ENCODE data around the gene PARP16. TPM values are rescaled to one million over a fixed set of nuclear protein-coding genes. Genes with fewer than 3 reads are reported as not detected.

Gene PARP16
- 16.9 TPM for total RNA-seq

GRCh38 chr15:65286704-65287519 is at the start of gene PARP16:
Gene PARP16, minus strand, starts transcription at chr15:65286883. Its CDS starts 457 bp downstream, at chr15:65286426.
- no peaks in the 10 kb centered on the region for H3K27me3 ChIP-seq (ENCODE audit: insufficient read depth, low read length)
- peaks cover 26% of the 10 kb centered on the region for H3K4me1 ChIP-seq (ENCODE audit: insufficient read depth, low read length)
- no peaks in the 10 kb centered on the region for H3K9me3 ChIP-seq (ENCODE audit: low read depth, low read length)
- peak within 1 kb of the TSS; percentile 71 for H3K4me3 ChIP-seq (ENCODE audit: low read length)

GRCh38 chr15:65335278-65336055 is 48.8 kb upstream of the PARP16 start:
- Histone ChIP-seq H3K27me3 (ENCODE audit: insufficient read depth, low read length) (no peaks in the 10 kb centered on the region), H3K4me1 (ENCODE audit: insufficient read depth, low read length) (no peaks in the 10 kb centered on the region), H3K9me3 (ENCODE audit: low read depth, low read length) (no peaks in the 10 kb centered on the region), H3K4me3 (ENCODE audit: low read length) (no peak overlapping the region)

GRCh38 chr15:65334586-65335231 is 48.0 kb upstream of the PARP16 start:
- no peaks in the 10 kb centered on the region for H3K9me3 ChIP-seq (ENCODE audit: low read depth, low read length)
- H3K4me3 ChIP-seq (ENCODE audit: low read length): no peak overlapping the region
- no peaks in the 10 kb centered on the region for H3K4me1 ChIP-seq (ENCODE audit: insufficient read depth, low read length)
- no peaks in the 10 kb centered on the region for H3K27me3 ChIP-seq (ENCODE audit: insufficient read depth, low read length)

- H3K4me3 ChIP-seq (ENCODE audit: low read length): no peak overlapping the region
- no peaks in the 10 kb centered on the region for H3K4me1 ChIP-seq (ENCODE audit: insufficient read depth, low read length)
- H3K27me3 ChIP-seq (ENCODE audit: insufficient read depth, low read length): no peaks in the 10 kb centered on the region
- no peaks in the 10 kb centered on the region for H3K9me3 ChIP-seq (ENCODE audit: low read depth, low read length)
These were observed 47.2 kb upstream of the PARP16 start for GRCh38 chr15:65333856-65334255.

- Histone ChIP-seq H3K4me1 (ENCODE audit: insufficient read depth, low read length) (no peaks in the 10 kb centered on the region), H3K9me3 (ENCODE audit: low read depth, low read length) (no peaks in the 10 kb centered on the region), H3K4me3 (ENCODE audit: low read length) (no peak overlapping the region), H3K27me3 (ENCODE audit: insufficient read depth, low read length) (no peaks in the 10 kb centered on the region)
These were observed 46.6 kb upstream of the PARP16 start for GRCh38 chr15:65333148-65333820.

- no peaks in the 10 kb centered on the region for H3K27me3 ChIP-seq (ENCODE audit: insufficient read depth, low read length)
These were observed 45.9 kb upstream of the PARP16 start for GRCh38 chr15:65332391-65333147.

GRCh38 chr15:65331811-65332210 is 45.1 kb upstream of the PARP16 start:
- H3K9me3 ChIP-seq (ENCODE audit: low read depth, low read length): no peaks in the 10 kb centered on the region
- H3K4me1 ChIP-seq (ENCODE audit: insufficient read depth, low read length): no peaks in the 10 kb centered on the region
- no peaks in the 10 kb centered on the region for H3K27me3 ChIP-seq (ENCODE audit: insufficient read depth, low read length)
- H3K4me3 ChIP-seq (ENCODE audit: low read length): no peak overlapping the region

More at GRCh38 chr15:65332391-65333147, 45.9 kb upstream of the PARP16 start:
- Histone ChIP-seq H3K4me3 (ENCODE audit: low read length) (no peak overlapping the region), H3K9me3 (ENCODE audit: low read depth, low read length) (no peaks in the 10 kb centered on the region), H3K4me1 (ENCODE audit: insufficient read depth, low read length) (no peaks in the 10 kb centered on the region)

- Histone ChIP-seq H3K27me3 (ENCODE audit: insufficient read depth, low read length) (no peaks in the 10 kb centered on the region), H3K9me3 (ENCODE audit: low read depth, low read length) (no peaks in the 10 kb centered on the region), H3K4me1 (ENCODE audit: insufficient read depth, low read length) (no peaks in the 10 kb centered on the region), H3K4me3 (ENCODE audit: low read length) (no peak overlapping the region)
These were observed 44.4 kb upstream of the PARP16 start for GRCh38 chr15:65330934-65331645.

GRCh38 chr15:65329984-65330735 is 43.5 kb upstream of the PARP16 start:
- Histone ChIP-seq H3K4me1 (ENCODE audit: insufficient read depth, low read length) (no peaks in the 10 kb centered on the region), H3K4me3 (ENCODE audit: low read length) (no peak overlapping the region), H3K9me3 (ENCODE audit: low read depth, low read length) (no peaks in the 10 kb centered on the region), H3K27me3 (ENCODE audit: insufficient read depth, low read length) (no peaks in the 10 kb centered on the region)

- Histone ChIP-seq H3K4me3 (ENCODE audit: low read length) (no peak overlapping the region), H3K4me1 (ENCODE audit: insufficient read depth, low read length) (no peaks in the 10 kb centered on the region), H3K9me3 (ENCODE audit: low read depth, low read length) (no peaks in the 10 kb centered on the region), H3K27me3 (ENCODE audit: insufficient read depth, low read length) (no peaks in the 10 kb centered on the region)
These were observed 42.8 kb upstream of the PARP16 start for GRCh38 chr15:65329288-65329983.

- Histone ChIP-seq H3K9me3 (ENCODE audit: low read depth, low read length) (no peaks in the 10 kb centered on the region), H3K4me3 (ENCODE audit: low read length) (no peak overlapping the region), H3K4me1 (ENCODE audit: insufficient read depth, low read length) (no peaks in the 10 kb centered on the region), H3K27me3 (ENCODE audit: insufficient read depth, low read length) (no peaks in the 10 kb centered on the region)
These were observed 42.0 kb upstream of the PARP16 start for GRCh38 chr15:65328506-65329287.

GRCh38 chr15:65327651-65328393 is 41.1 kb upstream of the PARP16 start:
- Histone ChIP-seq H3K27me3 (ENCODE audit: insufficient read depth, low read length) (no peaks in the 10 kb centered on the region), H3K9me3 (ENCODE audit: low read depth, low read length) (no peaks in the 10 kb centered on the region), H3K4me1 (ENCODE audit: insufficient read depth, low read length) (no peaks in the 10 kb centered on the region), H3K4me3 (ENCODE audit: low read length) (no peak overlapping the region)

Measured in mononuclear cell (primary cell).